ENCODE data around the gene TCF7L2.

The TCF7L2 gene

GRCh38 chr10:113115556-113115955 lies 165.5 kb downstream of the TCF7L2 start:
- DNase-seq (ENCODE audit: low read depth in 2 of 2, low spot score in 1 of 2) = no peak

GRCh38 chr10:113118882-113119281 lies 168.8 kb downstream of the TCF7L2 start:
- no peak for DNase-seq (ENCODE audit: low read depth in 2 of 2, low spot score in 1 of 2)

- DNase-seq (ENCODE audit: low read depth in 2 of 2, low spot score in 1 of 2) = no peak
Observed at GRCh38 chr10:113119801-113120200, 169.8 kb downstream of the TCF7L2 start.

GRCh38 chr10:113121153-113121552 lies 171.1 kb downstream of the TCF7L2 start:
- DNase-seq (ENCODE audit: low read depth in 2 of 2, low spot score in 1 of 2) = no peak

GRCh38 chr10:113122947-113123346 lies 172.9 kb downstream of the TCF7L2 start:
- no peak for DNase-seq (ENCODE audit: low read depth in 2 of 2, low spot score in 1 of 2)

GRCh38 chr10:113124724-113125123 lies 174.7 kb downstream of the TCF7L2 start:
- no peak for DNase-seq (ENCODE audit: low read depth in 2 of 2, low spot score in 1 of 2)

- DNase-seq (ENCODE audit: low read depth in 2 of 2, low spot score in 1 of 2) = no peak
Observed at GRCh38 chr10:113125612-113126011, 175.6 kb downstream of the TCF7L2 start.

GRCh38 chr10:113126229-113127201 lies 176.5 kb downstream of the TCF7L2 start:
- no peak for DNase-seq (ENCODE audit: low read depth in 2 of 2, low spot score in 1 of 2)

GRCh38 chr10:113127261-113127900 lies 177.3 kb downstream of the TCF7L2 start:
- no peak for DNase-seq (ENCODE audit: low read depth in 2 of 2, low spot score in 1 of 2)

GRCh38 chr10:113127901-113128283 lies 177.8 kb downstream of the TCF7L2 start:
- DNase-seq (ENCODE audit: low read depth in 2 of 2, low spot score in 1 of 2) = no peak

- DNase-seq (ENCODE audit: low read depth in 2 of 2, low spot score in 1 of 2) = no peak
Observed at GRCh38 chr10:113128450-113129070, 178.5 kb downstream of the TCF7L2 start.

GRCh38 chr10:113129117-113129516 lies 179.1 kb downstream of the TCF7L2 start:
- DNase-seq (ENCODE audit: low read depth in 2 of 2, low spot score in 1 of 2) = no peak

- no peak for DNase-seq (ENCODE audit: low read depth in 2 of 2, low spot score in 1 of 2)
Observed at GRCh38 chr10:113130014-113130641, 180.1 kb downstream of the TCF7L2 start.

- DNase-seq (ENCODE audit: low read depth in 2 of 2, low spot score in 1 of 2) = no peak
Observed at GRCh38 chr10:113131613-113132261, 181.7 kb downstream of the TCF7L2 start.

GRCh38 chr10:113132591-113133121 lies 182.6 kb downstream of the TCF7L2 start:
- DNase-seq (ENCODE audit: low read depth in 2 of 2, low spot score in 1 of 2) = no peak

GRCh38 chr10:113133497-113134115 lies 183.6 kb downstream of the TCF7L2 start:
- DNase-seq (ENCODE audit: low read depth in 2 of 2, low spot score in 1 of 2) = no peak

GRCh38 chr10:113135025-113135424 lies 185.0 kb downstream of the TCF7L2 start:
- no peak for DNase-seq (ENCODE audit: low read depth in 2 of 2, low spot score in 1 of 2)

GRCh38 chr10:113137941-113138685 lies 188.1 kb downstream of the TCF7L2 start:
- DNase-seq (ENCODE audit: low read depth in 2 of 2, low spot score in 1 of 2) = no peak

- no peak for DNase-seq (ENCODE audit: low read depth in 2 of 2, low spot score in 1 of 2)
Observed at GRCh38 chr10:113138937-113139585, 189.0 kb downstream of the TCF7L2 start.
